IMR-90 (cell line): ENCODE measurements around the gene VPS13C. TPM values are rescaled to one million over a fixed set of nuclear protein-coding genes. Genes with fewer than 3 reads are reported as not detected.

ENCODE experiments used
- ATAC-seq: fragments of 200-7000 bp; cut with Tn5 transposase; 2 replicates; pipeline ENCODE4 v1.9.1; 2020; ENCODE audit warnings: low read depth, mild to moderate bottlenecking, moderate library complexity
- BruUV-seq: library from RNA; stranded (reverse); fragments of 400-500 nt; replicated peaks from 2 replicates; lab custom pipeline; 2021; lab: Mats Ljungman, UMichigan
- CTCF ChIA-PET: fragments of 300-600 bp; formaldehyde crosslinking; extraction: SDS; loops from one replicate; lab custom pipeline; 2021; ENCODE audit warnings: antibody characterized with exemption; lab: Yijun Ruan, JAX
- POLR2A ChIA-PET: fragments of 300-600 bp; sonication (Branson Sonifier 250); formaldehyde crosslinking; loops from one replicate; lab custom pipeline; 2022; ENCODE audit warnings: antibody characterized with exemption; ENCODE audit not compliant: unreplicated experiment; lab: Charles Lee
- DNase-seq: peaks from one replicate; pipeline ENCODE4 v3.0.0; 2013
- H2AFZ ChIP-seq: replicated peaks from 2 replicates; pipeline ENCODE3; 2013; ENCODE audit warnings: low read length, mild to moderate bottlenecking; ENCODE audit not compliant: poor library complexity
- H2AK5ac ChIP-seq: 2 replicates; pipeline ENCODE4 v1.6.1; 2013; ENCODE audit warnings: low read depth, low read length, inconsistent platforms
- H2AK9ac ChIP-seq: replicated peaks from 2 replicates; pipeline ENCODE3; 2013; ENCODE audit warnings: mild to moderate bottlenecking, low read depth, low read length, moderate library complexity; ENCODE audit not compliant: poor library complexity
- H2BK120ac ChIP-seq: 2 replicates; pipeline ENCODE4 v1.6.1; 2013; ENCODE audit warnings: low read depth, low read length, inconsistent platforms
- H2BK15ac ChIP-seq: 3 replicates; pipeline ENCODE4 v1.6.1; 2013; ENCODE audit warnings: low read depth, low read length, inconsistent platforms
- H2BK20ac ChIP-seq: 2 replicates; pipeline ENCODE4 v1.6.1; 2013; ENCODE audit warnings: low read depth, mild to moderate bottlenecking, inconsistent platforms, low read length, moderate library complexity
- H2BK5ac ChIP-seq: 2 replicates; pipeline ENCODE4 v1.6.1; 2013; ENCODE audit warnings: mild to moderate bottlenecking, low read depth, low read length, inconsistent platforms; ENCODE audit not compliant: poor library complexity, severe bottlenecking
- H3K14ac ChIP-seq: replicated peaks from 2 replicates; pipeline ENCODE4 v1.6.1; 2013; ENCODE audit warnings: low read depth, low read length, inconsistent platforms
- H3K18ac ChIP-seq: 2 replicates; pipeline ENCODE4 v1.6.1; 2013; ENCODE audit warnings: low read depth, low read length, control low read depth
- H3K23ac ChIP-seq: 2 replicates; pipeline ENCODE4 v1.6.1; 2013; ENCODE audit warnings: low read depth, low read length, inconsistent platforms
- H3K27ac ChIP-seq: 2 replicates; pipeline ENCODE4 v1.5.1; 2013; ENCODE audit warnings: mild to moderate bottlenecking, control low read depth, low read length; ENCODE audit not compliant: insufficient read depth
- H3K27me3 ChIP-seq: 2 replicates; pipeline ENCODE4 v1.6.1; 2013; ENCODE audit warnings: low read length; ENCODE audit not compliant: control insufficient read depth, insufficient read depth
- H3K36me3 ChIP-seq: 2 replicates; pipeline ENCODE4 v1.6.1; 2013; ENCODE audit warnings: low read length, mixed read lengths; ENCODE audit not compliant: control insufficient read depth, insufficient read depth
- H3K4ac ChIP-seq: 2 replicates; pipeline ENCODE4 v1.6.1; 2013; ENCODE audit warnings: low read depth, low read length, inconsistent platforms
- H3K4me1 ChIP-seq: 2 replicates; pipeline ENCODE4 v1.6.1; 2013; ENCODE audit warnings: low read length, mixed read lengths; ENCODE audit not compliant: control insufficient read depth, insufficient read depth
- H3K4me2 ChIP-seq: 2 replicates; pipeline ENCODE4 v1.6.1; 2013; ENCODE audit warnings: low read depth, mild to moderate bottlenecking, control low read depth, low read length, moderate library complexity
- H3K4me3 ChIP-seq: 2 replicates; pipeline ENCODE4 v1.5.1; 2013; ENCODE audit warnings: low read depth, mild to moderate bottlenecking, control low read depth, low read length, moderate library complexity; ENCODE audit not compliant: insufficient read depth
- H3K56ac ChIP-seq: 2 replicates; pipeline ENCODE4 v1.6.1; 2013; ENCODE audit warnings: low read length, inconsistent platforms; ENCODE audit not compliant: insufficient read depth; ENCODE audit errors: extremely low read depth
- H3K79me1 ChIP-seq, 2 experiments: 2 replicates each; pipeline ENCODE4 v1.6.1; 2013; ENCODE audit warnings: low read length in 2 of 2, inconsistent platforms in 1 of 2, low read depth in 1 of 2
- H3K9ac ChIP-seq: 2 replicates; pipeline ENCODE4 v1.6.1; 2013; ENCODE audit warnings: low read depth, low read length, control low read depth
- H3K9me1 ChIP-seq: 2 replicates; pipeline ENCODE4 v1.6.1; 2013; ENCODE audit warnings: low read length, inconsistent platforms; ENCODE audit not compliant: insufficient read depth
- H3K9me3 ChIP-seq: 2 replicates; pipeline ENCODE4 v1.6.1; 2013; ENCODE audit warnings: low read length; ENCODE audit not compliant: control insufficient read depth, insufficient read depth
- H4K20me1 ChIP-seq: 2 replicates; pipeline ENCODE4 v1.6.1; 2013; ENCODE audit warnings: low read length, inconsistent platforms; ENCODE audit not compliant: insufficient read depth
- H4K5ac ChIP-seq: 2 replicates; pipeline ENCODE4 v1.6.1; 2013; ENCODE audit warnings: mild to moderate bottlenecking, low read depth, low read length, control low read depth
- H4K8ac ChIP-seq, 2 experiments: 2 replicates each; pipeline ENCODE4 v1.6.1; 2013; ENCODE audit warnings: low read depth in 2 of 2, low read length in 2 of 2, control low read depth in 1 of 2, inconsistent platforms in 1 of 2
- H4K91ac ChIP-seq: 2 replicates; pipeline ENCODE4 v1.6.1; 2013; ENCODE audit warnings: low read depth, low read length, inconsistent platforms; ENCODE audit not compliant: insufficient read depth
- BHLHE40 ChIP-seq: fragments of 150-350 bp; IDR thresholded peaks from 2 replicates; pipeline ENCODE4 v1.6.1; 2016; ENCODE audit warnings: mild to moderate bottlenecking, low read depth, low read length
- CEBPB ChIP-seq: IDR thresholded peaks from 2 replicates; pipeline ENCODE4 v1.6.1; 2012; ENCODE audit warnings: low read depth, low read length, improper control_type of control experiment
- CHD1 ChIP-seq: IDR thresholded peaks from 2 replicates; pipeline ENCODE4 v1.6.1; 2012; ENCODE audit warnings: low read depth, low read length, improper control_type of control experiment
- CTCF ChIP-seq: conservative IDR thresholded peaks from 2 replicates; pipeline ENCODE4 v1.5.1; 2012; ENCODE audit warnings: mild to moderate bottlenecking, low read depth, low read length, improper control_type of control experiment
- FOS ChIP-seq: fragments of 150-350 bp; IDR thresholded peaks from 2 replicates; pipeline ENCODE4 v1.6.1; 2016; ENCODE audit warnings: low read depth, low read length
- MAFK ChIP-seq: IDR thresholded peaks from 2 replicates; pipeline ENCODE4 v1.6.1; 2012; ENCODE audit warnings: low read depth, low read length, improper control_type of control experiment
- MAZ ChIP-seq: IDR thresholded peaks from 2 replicates; pipeline ENCODE4 v1.6.1; 2012; ENCODE audit warnings: low read depth, mild to moderate bottlenecking, low read length, improper control_type of control experiment, moderate library complexity, borderline replicate concordance
- MXI1 ChIP-seq: IDR thresholded peaks from 2 replicates; pipeline ENCODE4 v1.6.1; 2012; ENCODE audit warnings: low read depth, mild to moderate bottlenecking, low read length, moderate library complexity, borderline replicate concordance
- NFE2L2 ChIP-seq: fragments of 150-350 bp; IDR thresholded peaks from 2 replicates; pipeline ENCODE4 v1.6.1; 2016; ENCODE audit warnings: low read depth, mild to moderate bottlenecking, low read length
- POLR2A ChIP-seq: IDR thresholded peaks from 2 replicates; pipeline ENCODE4 v1.6.1; 2012; ENCODE audit warnings: mild to moderate bottlenecking, low read depth, low read length
- RCOR1 ChIP-seq: IDR thresholded peaks from 2 replicates; pipeline ENCODE4 v1.6.1; 2012; ENCODE audit warnings: mild to moderate bottlenecking, low read length, improper control_type of control experiment; ENCODE audit not compliant: insufficient replicate concordance
- RFX5 ChIP-seq: IDR thresholded peaks from 2 replicates; pipeline ENCODE4 v1.8.0; 2012; ENCODE audit warnings: low read depth, mild to moderate bottlenecking, low read length, moderate library complexity
- SMC3 ChIP-seq: fragments of 150-350 bp; IDR thresholded peaks from 2 replicates; pipeline ENCODE4 v1.6.1; 2016; ENCODE audit warnings: low read depth, mild to moderate bottlenecking, antibody characterized with exemption, low read length, moderate library complexity
- USF2 ChIP-seq: fragments of 150-350 bp; IDR thresholded peaks from 2 replicates; pipeline ENCODE4 v1.6.1; 2017; ENCODE audit warnings: mild to moderate bottlenecking, antibody characterized with exemption, low read length, low read depth
- WGBS, 2 experiments: methylation state at CpG; one replicate each; pipeline versions ENCODE4 v1.1.5 to v1.1.7; 2013; ENCODE audit warnings: missing lambda C conversion rate in 2 of 2; ENCODE audit not compliant: insufficient read length in 1 of 2; ENCODE audit errors: extremely low coverage in 2 of 2; 5-methylcytosine and 5-hydroxymethylcytosine counted together
- dilution Hi-C: fragments of 300-500 bp; cut with HindIII; formaldehyde crosslinking; loops from one replicate; pipeline ENCODE4 v1.14.3; 2018; ENCODE audit warnings: low sequenced_read_pairs; ENCODE audit not compliant: unreplicated experiment
- in situ Hi-C: fragments of 300-500 bp; cut with MboI; formaldehyde crosslinking; loops from 3 replicates; pipeline ENCODE4 v1.14.3; 2019; ENCODE audit warnings: low sequenced_read_pairs, inconsistent platforms, mixed read lengths
- intact Hi-C: fragments of 100-400 bp; cut with micrococcal nuclease; formaldehyde crosslinking; loops from 2 replicates; pipeline ENCODE4 v1.10.0; 2022
- polyA plus RNA-seq, 3 experiments: library from polyadenylated mRNA; depleted of rRNA; stranded (reverse); fragments of >200 nt; gene quantifications; 2 replicates each; pipeline ENCODE4 v1.2.3, GENCODE V29; 2012; ENCODE audit warnings: low replicate concordance in 1 of 3
- total RNA-seq: library from RNA; depleted of rRNA; stranded (reverse); fragments of >200 nt; gene quantifications from 2 replicates; pipeline ENCODE4 v1.2.3, GENCODE V29; 2012
- TF ChIP-seq, protein P1 (sequence below): fragments of 150-350 bp; IDR thresholded peaks from 2 replicates; pipeline ENCODE4 v1.6.1; 2016; ENCODE audit warnings: low read depth, mild to moderate bottlenecking, low read length, moderate library complexity, borderline replicate concordance

The VPS13C gene
- total and polyA plus RNA-seq, 2 of the 4 experiments (the other 2 are of a cell fraction), result 8.1 to 32.8 TPM

DNA sequence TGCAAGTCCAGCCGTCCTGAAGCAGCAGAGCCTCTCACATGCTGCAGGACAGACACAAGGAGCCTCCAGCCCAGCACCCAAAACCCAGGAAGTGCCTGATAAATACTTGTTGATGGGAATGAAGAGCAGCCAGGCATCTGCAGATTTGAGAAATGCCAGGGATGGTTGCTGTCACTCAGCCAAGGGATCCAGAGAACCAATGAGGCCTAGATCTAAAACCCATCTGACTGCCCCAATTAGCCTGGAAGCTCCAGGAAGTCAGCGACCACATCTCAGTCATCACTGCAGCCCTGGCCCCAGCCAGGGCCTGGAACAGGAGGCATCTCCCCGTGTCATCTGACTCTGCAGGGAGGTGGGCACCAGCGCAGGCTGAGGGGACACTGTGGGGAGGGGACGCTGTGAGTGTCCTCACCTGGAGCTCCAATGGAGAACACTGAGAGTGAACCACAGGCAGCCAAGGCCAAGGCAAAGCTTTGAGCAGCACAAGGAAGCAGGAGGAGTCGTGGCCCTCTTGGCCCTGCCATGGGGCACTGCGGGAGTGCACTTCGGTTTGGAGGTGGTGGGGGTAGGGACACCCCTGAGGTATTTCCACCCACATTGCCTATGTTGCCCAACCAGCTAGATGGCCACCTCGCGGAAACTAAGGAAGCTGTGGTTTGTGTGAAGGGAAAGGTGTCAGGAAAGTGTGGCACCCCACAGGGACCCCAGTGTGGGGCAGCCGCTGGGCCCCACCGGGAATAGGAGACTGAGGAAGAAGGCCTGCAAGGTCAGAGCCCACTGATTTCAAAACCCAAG, 229.5 kb downstream of the VPS13C start:
- Histone ChIP-seq H3K9me1 (no peaks in the 10 kb centered on the region), H3K4me1 (no peaks in the 10 kb centered on the region), H4K5ac (no peak overlapping the region), H4K91ac (no peak overlapping the region), H4K20me1 (no peaks in the 10 kb centered on the region), H3K4me3 (no peak overlapping the region), H2AK9ac (no peak overlapping the region), H3K9ac (no peak overlapping the region), H3K27ac (no peak overlapping the region), H3K4me2 (no peak overlapping the region), H2BK5ac (no peak overlapping the region), H3K14ac (no peak overlapping the region), H3K79me1 (no peaks in the 10 kb centered on the region), H2BK15ac (no peak overlapping the region), H2AK5ac (no peak overlapping the region), H4K8ac (no peak overlapping the region), H3K18ac (no peak overlapping the region), H2AFZ (no peak overlapping the region), H2BK120ac (no peak overlapping the region), H3K23ac (no peak overlapping the region), H3K27me3 (peaks cover 7% of the 10 kb centered on the region), H3K4ac (no peak overlapping the region), H3K36me3 (no peaks in the 10 kb centered on the region), H3K9me3 (no peaks in the 10 kb centered on the region), H3K56ac (no peak overlapping the region), H2BK20ac (no peak overlapping the region)
- ATAC-seq (no peak), DNase-seq (no peak)
- BruUV-seq, result no TSS peak
- ChIA-PET CTCF (no interaction called here), POLR2A (no interaction called here)
- in situ Hi-C loops, result loop anchor here (10.0 to 25.0 kb wide), 3 partner anchors 1246 to 1493 kb away; no protein-coding TSS in a partner anchor
- dilution Hi-C loops, result no loop called here
- 66% methylated on average over 4 of the region's 12 CpGs; no CpG with 5 or more reads in 1 of the 2 experiments for WGBS, 2 experiments
- intact Hi-C loops, result loop anchor here (5.0 kb wide), 1 partner anchor 778 kb away; no protein-coding TSS in a partner anchor
- TF ChIP-seq MXI1 (no peak), SMC3 (no peak), CHD1 (no peak), POLR2A (no peak), NFE2L2 (no peak), MAFK (no peak), USF2 (no peak), MAZ (no peak), FOS (no peak), CEBPB (no peak), RFX5 (no peak), CTCF (no peak), RCOR1 (no peak), BHLHE40 (no peak)
- TF ChIP-seq, protein P1, sequence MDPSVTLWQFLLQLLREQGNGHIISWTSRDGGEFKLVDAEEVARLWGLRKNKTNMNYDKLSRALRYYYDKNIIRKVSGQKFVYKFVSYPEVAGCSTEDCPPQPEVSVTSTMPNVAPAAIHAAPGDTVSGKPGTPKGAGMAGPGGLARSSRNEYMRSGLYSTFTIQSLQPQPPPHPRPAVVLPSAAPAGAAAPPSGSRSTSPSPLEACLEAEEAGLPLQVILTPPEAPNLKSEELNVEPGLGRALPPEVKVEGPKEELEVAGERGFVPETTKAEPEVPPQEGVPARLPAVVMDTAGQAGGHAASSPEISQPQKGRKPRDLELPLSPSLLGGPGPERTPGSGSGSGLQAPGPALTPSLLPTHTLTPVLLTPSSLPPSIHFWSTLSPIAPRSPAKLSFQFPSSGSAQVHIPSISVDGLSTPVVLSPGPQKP, result no peak
